NT2/D1 (cell line): ENCODE results near the gene SPEN.

Experiments used
- SUZ12 ChIP-seq: IDR thresholded peaks from 2 replicates; pipeline ENCODE4 v1.6.1; 2011; ENCODE audit not compliant: insufficient read length, insufficient read depth; ENCODE audit errors: extremely low read depth
- ZNF274 ChIP-seq: IDR thresholded peaks from 2 replicates; pipeline ENCODE4 v1.6.1; 2011; ENCODE audit warnings: mild to moderate bottlenecking, low read depth, low read length

GRCh38 chr1:15958793-15959192, 111.3 kb downstream of the SPEN start:
- TF ChIP-seq SUZ12 (no peak), ZNF274 (no peak)
